SK-N-SH treated with all-trans-retinoic acid at 6 μM for 48 hours (cell line): ENCODE data around the gene ELAVL1.

Experiments used
- PATZ1 ChIP-seq: fragments of 250-450 bp; sonication (Bioruptor Pico); IDR thresholded peaks from 2 replicates; pipeline ENCODE4 v1.8.0; 2020; ENCODE audit warnings: mild to moderate bottlenecking, moderate library complexity, borderline replicate concordance

Gene ELAVL1

GRCh38 chr19:7908742-7909461 is 96.5 kb downstream of the ELAVL1 start (continued):
- TF ChIP-seq PATZ1 (CRISPR knock-in tag) = no peak
